Sigmoid colon (tissue), 7 donors: ENCODE results near the gene CTPS2. TPM values are rescaled to one million over a fixed set of nuclear protein-coding genes. Genes with fewer than 3 reads are reported as not detected.

ENCODE experiments used
- DNase-seq: peaks from one replicate; pipeline ENCODE4 v3.0.0-alpha.2; 2019
- H3K27ac ChIP-seq, 4 donors: fragments of 200-600 bp; sonication (generic); one replicate each; pipeline ENCODE4 v1.5.1; 2016 to 2019; ENCODE audit warnings: mild to moderate bottlenecking in 1 of 4
- H3K27me3 ChIP-seq, 3 donors: fragments of 200-600 bp; sonication (generic); one replicate each; pipeline ENCODE4 v1.5.1; 2019; ENCODE audit warnings: mild to moderate bottlenecking in 1 of 3
- H3K36me3 ChIP-seq, 4 donors: fragments of 200-600 bp; sonication (generic); one replicate each; pipeline ENCODE4 v1.5.1; 2016 to 2019
- H3K4me1 ChIP-seq, 4 donors: fragments of 200-600 bp; sonication (generic); one replicate each; pipeline ENCODE4 v1.5.1; 2017 to 2019
- H3K4me3 ChIP-seq, 4 donors: fragments of 200-600 bp; sonication (generic); one replicate each; pipeline ENCODE4 v1.5.1; 2017 to 2019; ENCODE audit warnings: mild to moderate bottlenecking in 2 of 4, moderate library complexity in 1 of 4
- H3K9me3 ChIP-seq, 4 donors: fragments of 200-600 bp in 3 of 4; sonication (generic) in 3 of 4; one replicate each; pipeline versions ENCODE4 v1.5.1 to v1.6.1; 2013 to 2019
- EP300 ChIP-seq, 4 donors: sonication (generic); formaldehyde crosslinking; IDR thresholded peaks; one replicate each; pipeline ENCODE4 v1.6.1; 2017; ENCODE audit warnings: antibody characterized with exemption in 4 of 4
- POLR2A ChIP-seq, 2 donors: fragments of 450-650 bp; IDR thresholded peaks; one replicate each; pipeline ENCODE4 v1.6.1; 2016; ENCODE audit warnings: antibody characterized with exemption in 2 of 2, mild to moderate bottlenecking in 2 of 2, moderate library complexity in 2 of 2
- POLR2AphosphoS5 ChIP-seq, 4 donors: sonication (generic); formaldehyde crosslinking; IDR thresholded peaks; one replicate each; pipeline ENCODE4 v1.6.1; 2017; ENCODE audit warnings: antibody characterized with exemption in 4 of 4
- WGBS, 2 donors: extraction: QIAGEN DNeasy Blood & Tissue Kit; methylation state at CpG; one replicate each; pipeline ENCODE4 v1.1.7; 2013; 5-methylcytosine and 5-hydroxymethylcytosine counted together
- intact Hi-C: fragments of 100-400 bp; cut with DNase I; formaldehyde crosslinking; loops from one replicate; pipeline ENCODE4 v1.15.1; 2023
- polyA plus RNA-seq, 3 donors: library from polyadenylated mRNA; stranded (reverse); fragments of 200-250 nt; gene quantifications; one replicate each; pipeline ENCODE4 v1.2.3, GENCODE V29; 2013
- total RNA-seq, 4 donors: library from RNA; depleted of rRNA; stranded (reverse); fragments of >200 nt; gene quantifications; one replicate each; pipeline ENCODE4 v1.1.0, GENCODE V29; 2016
- TF ChIP-seq, protein P1 (sequence below), 4 experiments: fragments of 450-650 bp in 3 of 4; fragments of 200-600 bp in 1 of 4; IDR thresholded peaks; one replicate each; pipeline ENCODE4 v1.5.1; 2016 to 2019; ENCODE audit warnings: antibody characterized with exemption in 4 of 4, mild to moderate bottlenecking in 3 of 4, moderate library complexity in 2 of 4
- donor health status: healthy with polysubstance abuse.
- donor health status: Bipolar disorder and iron deficiency.
- donor health status: healthy.

Gene CTPS2
- total and polyA plus RNA-seq, 7 donors = 6.0 to 23.0 (median 11.7) TPM

DNA sequence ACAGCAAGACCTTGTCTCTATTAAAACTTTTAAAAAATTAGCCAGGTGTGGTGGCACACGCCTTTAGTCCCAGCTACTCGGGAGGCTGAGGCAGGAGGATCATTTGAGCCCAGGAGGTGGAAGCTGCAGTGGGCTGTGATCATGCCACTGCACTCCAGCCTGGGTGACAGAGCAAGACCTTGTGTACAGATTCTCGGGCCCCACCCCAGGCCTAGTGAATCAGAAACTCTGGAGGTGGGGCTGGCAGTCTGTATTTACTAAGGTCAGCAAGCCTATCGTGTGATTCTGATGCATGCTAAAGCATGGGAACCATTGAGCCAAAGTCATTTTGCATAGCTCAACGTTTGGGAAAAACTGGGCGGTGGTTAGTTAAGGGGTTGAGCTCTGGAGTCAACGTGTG, 59.0 kb downstream of the CTPS2 start:
- Histone ChIP-seq H3K9me3 (no peaks in the 10 kb centered on the region), H3K27ac (no peak overlapping the region), H3K27me3 (peaks cover 0 to 6% (median 0%) of the 10 kb centered on the region in 3 donors), H3K4me1 (no peaks in the 10 kb centered on the region), H3K36me3 (no peaks in the 10 kb centered on the region), H3K4me3 (no peak overlapping the region)
- TF ChIP-seq POLR2AphosphoS5 (IDR thresholded peaks at IDR 0.05) (no peak), EP300 (IDR thresholded peaks at IDR 0.05) (no peak), POLR2A (IDR thresholded peaks at IDR 0.05) (no peak)
- TF ChIP-seq, protein P1, sequence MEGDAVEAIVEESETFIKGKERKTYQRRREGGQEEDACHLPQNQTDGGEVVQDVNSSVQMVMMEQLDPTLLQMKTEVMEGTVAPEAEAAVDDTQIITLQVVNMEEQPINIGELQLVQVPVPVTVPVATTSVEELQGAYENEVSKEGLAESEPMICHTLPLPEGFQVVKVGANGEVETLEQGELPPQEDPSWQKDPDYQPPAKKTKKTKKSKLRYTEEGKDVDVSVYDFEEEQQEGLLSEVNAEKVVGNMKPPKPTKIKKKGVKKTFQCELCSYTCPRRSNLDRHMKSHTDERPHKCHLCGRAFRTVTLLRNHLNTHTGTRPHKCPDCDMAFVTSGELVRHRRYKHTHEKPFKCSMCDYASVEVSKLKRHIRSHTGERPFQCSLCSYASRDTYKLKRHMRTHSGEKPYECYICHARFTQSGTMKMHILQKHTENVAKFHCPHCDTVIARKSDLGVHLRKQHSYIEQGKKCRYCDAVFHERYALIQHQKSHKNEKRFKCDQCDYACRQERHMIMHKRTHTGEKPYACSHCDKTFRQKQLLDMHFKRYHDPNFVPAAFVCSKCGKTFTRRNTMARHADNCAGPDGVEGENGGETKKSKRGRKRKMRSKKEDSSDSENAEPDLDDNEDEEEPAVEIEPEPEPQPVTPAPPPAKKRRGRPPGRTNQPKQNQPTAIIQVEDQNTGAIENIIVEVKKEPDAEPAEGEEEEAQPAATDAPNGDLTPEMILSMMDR (IDR thresholded peaks at IDR 0.05) = no peak
- intact Hi-C loops = no loop called here
- WGBS, 2 donors = 48 to 83% methylated on average over 7 of the region's 7 CpGs
- DNase-seq = no peak

DNA sequence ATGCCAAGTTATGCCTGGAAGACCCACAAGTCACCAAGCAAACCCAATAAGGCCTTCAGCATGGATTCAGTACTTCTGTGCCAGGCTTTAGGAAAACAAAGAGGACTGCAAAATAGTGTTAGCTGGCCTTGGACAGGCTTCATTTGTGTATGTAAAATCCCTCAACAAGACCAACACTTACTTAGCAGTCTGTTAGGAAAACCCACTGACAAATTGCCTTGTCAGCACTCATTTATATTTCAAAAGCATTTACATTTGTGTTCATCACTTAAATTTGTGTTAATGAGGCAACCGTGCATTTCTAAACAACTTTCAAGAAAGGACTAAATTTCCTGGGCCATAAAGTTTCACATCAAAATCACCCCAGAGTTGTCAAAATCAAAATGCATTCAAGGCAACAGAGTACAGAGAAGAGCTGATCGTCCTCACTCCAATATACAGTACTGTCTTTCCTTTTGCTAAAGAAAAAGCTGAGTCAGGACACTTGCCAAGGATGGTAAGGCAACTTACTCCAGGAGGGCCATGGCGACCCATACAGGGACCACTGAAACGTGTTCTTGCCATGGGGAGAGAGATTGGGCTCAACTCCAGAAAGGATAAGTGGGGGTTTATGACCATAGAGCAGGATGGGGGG, 61.0 kb downstream of the CTPS2 start:
- H3K4me3 ChIP-seq = no peak overlapping the region
- H3K4me1 ChIP-seq = no peaks in the 10 kb centered on the region
- no peaks in the 10 kb centered on the region for H3K36me3 ChIP-seq
- H3K27ac ChIP-seq = no peak overlapping the region
- intact Hi-C loops = no loop called here
- TF ChIP-seq POLR2A (IDR thresholded peaks at IDR 0.05) = no peak
- TF ChIP-seq, protein P1 (IDR thresholded peaks at IDR 0.05) = no peak
- no peak for TF ChIP-seq EP300 (IDR thresholded peaks at IDR 0.05)
- TF ChIP-seq POLR2AphosphoS5 (IDR thresholded peaks at IDR 0.05) = no peak
- DNase-seq = no peak
- H3K9me3 ChIP-seq = no peaks in the 10 kb centered on the region
- H3K27me3 ChIP-seq = peaks cover 0 to 3% (median 0%) of the 10 kb centered on the region in 3 donors
- 85 to 94% methylated on average over 4 of the region's 4 CpGs for WGBS, 2 donors

DNA sequence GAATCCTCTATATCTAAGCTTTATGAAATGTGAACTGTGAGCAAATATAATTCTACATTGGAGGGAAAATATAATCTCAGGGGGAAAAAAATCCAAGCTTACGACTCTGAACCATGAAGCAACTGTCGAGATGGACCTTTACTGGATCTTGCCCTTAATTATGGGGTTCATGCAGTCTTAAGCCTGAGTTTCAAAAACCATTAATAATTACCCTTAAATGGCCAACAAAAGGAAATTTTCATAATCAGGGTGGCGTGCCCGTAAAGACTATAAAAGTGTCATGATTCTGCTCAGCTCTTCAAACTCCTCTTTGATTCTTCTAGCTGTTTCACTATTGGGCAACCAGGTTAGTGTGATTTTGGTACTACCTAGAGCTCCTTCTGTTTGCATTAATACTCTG, 62.6 kb downstream of the CTPS2 start, which contains the start of gene S100G:
Gene S100G (plus strand): TSS at position 301 of the 400 bp plus-strand sequence. CDS start 849 bp downstream, outside the sequence.
- H3K27ac ChIP-seq = no peak within 1 kb of the TSS
- intact Hi-C loops = no loop called here
- TF ChIP-seq, protein P1 (IDR thresholded peaks at IDR 0.05) = no peak
- TF ChIP-seq EP300 (IDR thresholded peaks at IDR 0.05) (no peak), POLR2A (IDR thresholded peaks at IDR 0.05) (no peak), POLR2AphosphoS5 (IDR thresholded peaks at IDR 0.05) (no peak)
- no peaks in the 10 kb centered on the region for H3K4me1 ChIP-seq
- H3K27me3 ChIP-seq = peaks cover 0 to 3% (median 0%) of the 10 kb centered on the region in 3 donors
- no peak within 1 kb of the TSS for H3K4me3 ChIP-seq
- H3K9me3 ChIP-seq = no peaks in the 10 kb centered on the region
- WGBS, 2 donors = 94 to 98% methylated on average over 4 of the region's 4 CpGs
- no peaks in the 10 kb centered on the region for H3K36me3 ChIP-seq
- no peak for DNase-seq

DNA sequence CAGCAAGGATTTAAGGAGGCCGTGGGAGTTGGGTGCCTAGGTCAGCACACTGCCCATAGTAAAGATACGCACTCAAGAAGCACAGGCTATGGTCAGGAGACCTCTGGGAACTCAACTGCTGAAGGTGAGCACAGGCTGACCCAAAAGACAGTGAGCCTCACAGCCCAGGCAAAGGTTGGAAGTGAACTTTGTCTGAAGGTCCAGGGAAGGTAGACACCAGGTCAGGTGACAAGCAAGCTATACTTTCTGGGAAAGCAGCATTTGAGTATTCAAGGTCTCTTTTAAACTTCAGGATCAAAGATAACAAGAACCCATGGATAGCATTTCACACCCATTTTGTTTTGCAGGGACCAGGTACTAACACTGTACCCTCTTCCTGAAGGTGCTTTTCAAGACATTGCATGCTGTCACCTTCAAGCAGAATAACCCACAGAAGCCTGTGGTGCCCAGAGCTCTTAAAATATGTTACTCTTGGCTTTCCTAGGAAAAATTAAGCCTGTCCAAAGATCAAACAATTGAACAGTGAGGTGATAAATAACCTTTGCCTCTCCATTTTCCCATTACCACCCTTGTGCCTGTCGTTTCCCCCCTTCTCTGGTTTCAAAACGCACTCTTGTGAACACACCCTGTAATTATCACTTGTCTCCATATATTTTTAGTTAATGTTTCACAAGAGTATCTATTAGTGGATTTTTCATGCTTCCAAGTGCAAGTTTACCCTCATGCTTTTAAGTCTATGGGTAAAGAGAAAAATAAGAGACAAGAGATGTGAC, 65.9 kb downstream of the CTPS2 start:
- no peaks in the 10 kb centered on the region for H3K4me1 ChIP-seq
- intact Hi-C loops = no loop called here
- no peak for TF ChIP-seq POLR2A (IDR thresholded peaks at IDR 0.05)
- no peak overlapping the region for H3K27ac ChIP-seq
- 55 to 79% methylated on average over 4 of the region's 4 CpGs for WGBS, 2 donors
- peaks cover 0 to 3% (median 0%) of the 10 kb centered on the region in 3 donors for H3K27me3 ChIP-seq
- no peak for DNase-seq
- H3K9me3 ChIP-seq = no peaks in the 10 kb centered on the region
- H3K4me3 ChIP-seq = no peak overlapping the region
- no peaks in the 10 kb centered on the region for H3K36me3 ChIP-seq

DNA sequence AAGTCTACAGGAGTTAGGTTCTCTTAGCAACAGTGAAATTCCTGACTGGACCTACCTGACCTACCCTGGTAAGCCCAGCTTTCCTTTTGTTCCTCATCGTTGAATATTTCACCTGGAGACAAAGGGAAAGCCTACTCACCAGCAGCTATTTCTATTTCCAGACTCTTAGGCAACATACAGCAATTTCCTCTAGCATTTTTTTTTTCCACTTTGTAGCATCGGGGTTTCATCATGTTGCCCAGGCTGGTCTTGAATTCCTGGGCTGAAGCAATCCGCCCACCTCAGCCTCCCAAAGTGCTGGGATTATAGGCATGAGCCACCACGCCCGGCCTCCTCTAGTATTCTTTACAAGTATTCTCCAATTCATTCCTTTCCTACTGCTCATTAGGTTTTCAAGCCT, 69.3 kb downstream of the CTPS2 start:
- intact Hi-C loops = no loop called here
- TF ChIP-seq, protein P1 (IDR thresholded peaks at IDR 0.05) = no peak
- TF ChIP-seq EP300 (IDR thresholded peaks at IDR 0.05) (no peak), POLR2AphosphoS5 (IDR thresholded peaks at IDR 0.05) (no peak), POLR2A (IDR thresholded peaks at IDR 0.05) (no peak)
- WGBS, 2 donors = 72 to 82% methylated on average over 5 of the region's 5 CpGs
- Histone ChIP-seq H3K4me3 (no peak overlapping the region), H3K27ac (no peak overlapping the region), H3K9me3 (no peaks in the 10 kb centered on the region), H3K36me3 (no peaks in the 10 kb centered on the region), H3K27me3 (no peaks in the 10 kb centered on the region), H3K4me1 (no peaks in the 10 kb centered on the region)
- DNase-seq = no peak
